Endothelial cell of umbilical vein (primary cell): ENCODE data around the gene FOXP4. TPM values are rescaled to one million over a fixed set of nuclear protein-coding genes. Genes with fewer than 3 reads are reported as not detected.

ENCODE experiments used
- BruUV-seq: library from RNA; stranded (reverse); fragments of 400-500 nt; replicated peaks from 2 replicates; lab custom pipeline; 2021; lab: Mats Ljungman, UMichigan
- CTCF ChIA-PET: fragments of 300-600, 350-600 bp; sonication (Branson Sonifier 250); formaldehyde crosslinking; loops from one replicate; lab custom pipeline; 2021; ENCODE audit warnings: antibody characterized with exemption, inconsistent platforms; lab: Charles Lee
- POLR2A ChIA-PET: fragments of 300-600, 350-600 bp; sonication (Branson Sonifier 250); formaldehyde crosslinking; loops from one replicate; lab custom pipeline; 2021; ENCODE audit warnings: antibody characterized with exemption, inconsistent platforms; lab: Charles Lee
- DNase-seq: peaks from one replicate; pipeline ENCODE4 v3.0.0-alpha.2; 2011; ENCODE audit warnings: low read depth, low spot score
- FAIRE-seq: peaks from 2 replicates; lab custom pipeline; 2011; peaks lifted over from hg19 to GRCh38; lab: Jason Lieb, UNC
- H2AFZ ChIP-seq: 2 replicates; pipeline ENCODE4 v1.6.0; 2012; ENCODE audit warnings: low read depth, low read length, control low read depth, inconsistent platforms
- H3K27ac ChIP-seq: 2 replicates; pipeline ENCODE4 v1.5.1; 2011; ENCODE audit warnings: low read depth, mild to moderate bottlenecking, control low read depth, low read length, moderate library complexity; ENCODE audit not compliant: insufficient read depth
- H3K27me3 ChIP-seq, 2 experiments: 2 replicates each; pipeline versions ENCODE4 v1.6.0 to v1.6.1; 2011; ENCODE audit warnings: low read length in 2 of 2, mixed read lengths in 1 of 2; ENCODE audit not compliant: control insufficient read depth in 2 of 2, insufficient read depth in 2 of 2
- H3K36me3 ChIP-seq, 2 experiments: 2 replicates in 1 of 2; 3 replicates in 1 of 2; pipeline ENCODE4 v1.5.1; 2011; ENCODE audit warnings: low read length in 2 of 2, mild to moderate bottlenecking in 1 of 2, moderate library complexity in 1 of 2; ENCODE audit not compliant: control insufficient read depth in 2 of 2, insufficient read depth in 2 of 2; ENCODE audit errors: extremely low read depth in 1 of 2
- H3K4me1 ChIP-seq: 3 replicates; pipeline ENCODE4 v1.5.1; 2011; ENCODE audit warnings: mild to moderate bottlenecking, low read length; ENCODE audit not compliant: control insufficient read depth, insufficient read depth; ENCODE audit errors: extremely low read depth
- H3K4me2 ChIP-seq: 2 replicates; pipeline ENCODE4 v1.6.1; 2011; ENCODE audit warnings: low read length, control low read depth, mixed read lengths; ENCODE audit not compliant: insufficient read depth
- H3K4me3 ChIP-seq, 3 experiments: fragments of 200-600 bp in 1 of 3; sonication (generic), shearing (Covaris generic) in 1 of 3; replicated peaks in 1 of 3; 2 replicates each; pipeline ENCODE4 v1.5.1; 2011 to 2016; ENCODE audit warnings: control low read depth in 3 of 3, low read length in 3 of 3, mild to moderate bottlenecking in 2 of 3, inconsistent platforms in 1 of 3, low read depth in 1 of 3, moderate library complexity in 1 of 3; ENCODE audit not compliant: insufficient read depth in 1 of 3
- H3K79me2 ChIP-seq: 2 replicates; pipeline ENCODE4 v1.6.0; 2012; ENCODE audit warnings: low read length, inconsistent platforms; ENCODE audit not compliant: control insufficient read depth, insufficient read depth
- H3K9ac ChIP-seq: replicated peaks from 2 replicates; pipeline ENCODE3; 2011; ENCODE audit warnings: low read length, control low read depth; ENCODE audit not compliant: insufficient read depth; ENCODE audit errors: extremely low read depth
- H3K9me1 ChIP-seq: replicated peaks from 3 replicates; pipeline ENCODE4 v1.6.0; 2011; ENCODE audit warnings: mild to moderate bottlenecking, low read length; ENCODE audit not compliant: control insufficient read depth, insufficient read depth; ENCODE audit errors: extremely low read depth
- H3K9me3 ChIP-seq: replicated peaks from 2 replicates; pipeline ENCODE4 v1.5.1; 2012; ENCODE audit warnings: low read length, inconsistent platforms; ENCODE audit not compliant: control insufficient read depth, insufficient read depth
- H4K20me1 ChIP-seq: replicated peaks from 2 replicates; pipeline ENCODE3; 2011; ENCODE audit warnings: mild to moderate bottlenecking, low read length; ENCODE audit not compliant: control insufficient read depth, insufficient read depth; ENCODE audit errors: extremely low read depth
- EZH2 ChIP-seq: IDR thresholded peaks from 2 replicates; pipeline ENCODE4 v1.6.1; 2012; ENCODE audit warnings: borderline replicate concordance, low read depth, mild to moderate bottlenecking, moderate library complexity, low read length, inconsistent platforms; ENCODE audit not compliant: severe bottlenecking
- FOS ChIP-seq: IDR thresholded peaks from 2 replicates; pipeline ENCODE4 v1.6.1; 2011; ENCODE audit warnings: mild to moderate bottlenecking, low read length, moderate library complexity, borderline replicate concordance; ENCODE audit not compliant: insufficient read depth
- GATA2 ChIP-seq: IDR thresholded peaks from 2 replicates; pipeline ENCODE4 v1.7.0; 2011; ENCODE audit warnings: low read depth, mild to moderate bottlenecking, moderate library complexity, mixed read lengths, low read length; ENCODE audit not compliant: insufficient read length, insufficient read depth
- JUN ChIP-seq: IDR thresholded peaks from 2 replicates; pipeline ENCODE4 v1.6.1; 2011; ENCODE audit warnings: borderline replicate concordance, low read depth; ENCODE audit not compliant: insufficient read length, insufficient read depth
- MYC ChIP-seq: IDR thresholded peaks from one replicate; pipeline ENCODE4 v1.6.1; 2011; ENCODE audit warnings: mild to moderate bottlenecking, low read depth, low read length
- POLR2A ChIP-seq: IDR thresholded peaks from 2 replicates; pipeline ENCODE4 v1.6.1; 2012; ENCODE audit warnings: low read depth, mild to moderate bottlenecking, control low read depth, low read length
- POLR2AphosphoS5 ChIP-seq: IDR thresholded peaks from 2 replicates; pipeline ENCODE4 v1.6.1; 2012; ENCODE audit warnings: low read depth, mild to moderate bottlenecking, control low read depth, low read length, moderate library complexity; ENCODE audit not compliant: insufficient read depth
- dilution Hi-C: fragments of 300-500 bp; cut with MboI; formaldehyde crosslinking; loops from one replicate; pipeline ENCODE4 v1.15.0; 2019; ENCODE audit warnings: low sequenced_read_pairs; ENCODE audit not compliant: extremely low pct_ligation_motif_present
- intact Hi-C: fragments of 100-400 bp; cut with micrococcal nuclease; formaldehyde crosslinking; loops from one replicate; pipeline ENCODE4 v1.10.0; 2022
- microRNA-seq: library from miRNA; unstranded; fragments of <30 nt; microRNA quantifications from one replicate; pipeline ENCODE4 v1.2.0, GENCODE V29; 2021; ENCODE audit warnings: borderline number of aligned reads, borderline replicate concordance
- polyA plus RNA-seq, 4 experiments: library from polyadenylated mRNA; depleted of rRNA in 3 of 4; stranded (reverse) in 3 of 4; unstranded in 1 of 4; fragments of >200 nt; gene quantifications; 2 replicates each; pipeline versions ENCODE4 v1.2.1 to v1.2.3, GENCODE V29; 2011 to 2012; ENCODE audit warnings: missing spikeins in 1 of 4
- small RNA-seq: library from RNA; depleted of rRNA; stranded (forward); fragments of <200 nt; gene quantifications from one replicate; pipeline ENCODE3, GENCODE V24; 2012; ENCODE audit warnings: low replicate concordance, low read depth; ENCODE audit not compliant: insufficient read depth, insufficient read length
- total RNA-seq: library from RNA; stranded (reverse); gene quantifications from 2 replicates; pipeline ENCODE4 v1.2.3, GENCODE V29; 2021
- TF ChIP-seq, protein P1 (sequence below), 2 donors: IDR thresholded peaks; 1 replicate in 1 of 2; 2 replicates in 1 of 2; pipeline ENCODE4 v1.5.1; 2011; ENCODE audit warnings: low read length in 2 of 2, mild to moderate bottlenecking in 2 of 2, moderate library complexity in 2 of 2, control low read depth in 1 of 2, inconsistent platforms in 1 of 2, low read depth in 1 of 2; ENCODE audit not compliant: insufficient read depth in 1 of 2; ENCODE audit errors: extremely low read depth in 1 of 2
- TF ChIP-seq, protein P2 (sequence below): IDR thresholded peaks from 2 replicates; pipeline ENCODE4 v1.6.1; 2011; ENCODE audit not compliant: insufficient read depth, insufficient read length

The FOXP4 gene
- total and polyA plus RNA-seq, 2 donors (not counting 3 experiments of a cell fraction or from before 2014, with no cell fraction given) = 5.6 to 23.9 TPM

DNA sequence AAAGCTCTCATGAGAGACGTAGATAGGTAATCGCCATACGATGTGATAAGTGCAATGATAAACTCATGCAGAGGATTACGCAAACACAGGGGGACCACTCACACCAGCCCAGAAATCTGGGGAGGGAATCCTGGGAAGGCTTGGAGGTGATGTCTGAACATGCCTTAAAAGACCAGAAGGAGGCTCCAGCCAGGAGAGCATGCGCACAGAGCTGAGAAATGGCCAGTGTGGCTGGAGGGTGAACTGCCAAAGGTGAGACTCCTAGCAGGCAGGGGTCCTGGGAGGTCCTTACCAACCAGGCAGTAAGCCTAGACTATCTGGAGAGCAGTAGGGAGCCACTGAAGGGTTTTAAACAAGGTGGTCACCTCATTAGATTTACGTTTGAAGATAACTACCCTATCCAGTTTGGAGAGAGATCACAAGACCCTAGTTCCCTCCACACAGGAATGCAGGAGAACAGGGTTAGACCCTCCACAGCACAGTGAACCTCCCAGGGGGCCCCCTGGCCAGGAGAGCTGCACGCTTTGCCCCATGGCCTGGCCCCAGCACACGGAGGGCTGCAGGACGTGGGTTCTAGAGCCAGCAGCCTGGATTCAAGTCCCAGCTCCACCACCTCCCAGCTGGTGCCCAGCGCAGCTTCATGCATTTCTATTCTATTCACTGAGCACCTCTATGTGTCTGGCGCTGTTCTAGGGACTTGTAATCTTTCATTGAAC lies 105.2 kb downstream of the FOXP4 start:
- Histone ChIP-seq H3K9me3 (no peaks in the 10 kb centered on the region), H3K9ac (no peak overlapping the region), H3K27me3 (no peaks in the 10 kb centered on the region), H3K36me3 (peaks cover 0 to 47% of the 10 kb centered on the region in 2 experiments), H2AFZ (no peak overlapping the region), H3K27ac (no peak overlapping the region), H3K9me1 (no peaks in the 10 kb centered on the region), H3K79me2 (no peaks in the 10 kb centered on the region), H4K20me1 (no peaks in the 10 kb centered on the region), H3K4me2 (no peak overlapping the region), H3K4me1 (peaks cover 12% of the 10 kb centered on the region), H3K4me3 (no peak overlapping the region)
- intact Hi-C loops = no loop called here
- ChIA-PET CTCF (interaction anchor here (1.7 kb wide), 1 partner anchor 49 kb away, joined by 4 read pairs; no protein-coding TSS in a partner anchor), POLR2A (no interaction called here)
- no TSS peak for BruUV-seq
- TF ChIP-seq POLR2A = no peak
- no peak for TF ChIP-seq FOS
- TF ChIP-seq GATA2 = no peak
- TF ChIP-seq POLR2AphosphoS5 = no peak
- no peak for TF ChIP-seq JUN
- TF ChIP-seq, protein P1, sequence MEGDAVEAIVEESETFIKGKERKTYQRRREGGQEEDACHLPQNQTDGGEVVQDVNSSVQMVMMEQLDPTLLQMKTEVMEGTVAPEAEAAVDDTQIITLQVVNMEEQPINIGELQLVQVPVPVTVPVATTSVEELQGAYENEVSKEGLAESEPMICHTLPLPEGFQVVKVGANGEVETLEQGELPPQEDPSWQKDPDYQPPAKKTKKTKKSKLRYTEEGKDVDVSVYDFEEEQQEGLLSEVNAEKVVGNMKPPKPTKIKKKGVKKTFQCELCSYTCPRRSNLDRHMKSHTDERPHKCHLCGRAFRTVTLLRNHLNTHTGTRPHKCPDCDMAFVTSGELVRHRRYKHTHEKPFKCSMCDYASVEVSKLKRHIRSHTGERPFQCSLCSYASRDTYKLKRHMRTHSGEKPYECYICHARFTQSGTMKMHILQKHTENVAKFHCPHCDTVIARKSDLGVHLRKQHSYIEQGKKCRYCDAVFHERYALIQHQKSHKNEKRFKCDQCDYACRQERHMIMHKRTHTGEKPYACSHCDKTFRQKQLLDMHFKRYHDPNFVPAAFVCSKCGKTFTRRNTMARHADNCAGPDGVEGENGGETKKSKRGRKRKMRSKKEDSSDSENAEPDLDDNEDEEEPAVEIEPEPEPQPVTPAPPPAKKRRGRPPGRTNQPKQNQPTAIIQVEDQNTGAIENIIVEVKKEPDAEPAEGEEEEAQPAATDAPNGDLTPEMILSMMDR (IDR thresholded peaks at IDR 0.05; ENCODE audit: extremely low read depth in 1 of 2, insufficient read depth in 1 of 2, low read depth in 1 of 2, low read length in 2 of 2) = no peak
- TF ChIP-seq EZH2 = no peak
- TF ChIP-seq, protein P2, sequence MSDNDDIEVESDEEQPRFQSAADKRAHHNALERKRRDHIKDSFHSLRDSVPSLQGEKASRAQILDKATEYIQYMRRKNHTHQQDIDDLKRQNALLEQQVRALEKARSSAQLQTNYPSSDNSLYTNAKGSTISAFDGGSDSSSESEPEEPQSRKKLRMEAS = no peak
- no peak for TF ChIP-seq MYC
- no peak for FAIRE-seq
- dilution Hi-C loops = no loop called here
- DNase-seq = no peak

Small RNA genes lying within 50 kb of the gene (microRNA-seq; reads per million reads assigned to microRNA genes)
- not detected for gene MIR4641

Small RNA genes lying within 50 kb of the gene (small RNA-seq; reads per million reads assigned to genes)
- not detected for gene MIR4641

Other genes starting within 250 kb of the FOXP4 start
- gene NCR2, start 210.8 kb upstream of the FOXP4 start, total RNA-seq = not detected in 2 replicates
- not detected in 2 replicates for gene NCR2, start 210.8 kb upstream of the FOXP4 start, polyA plus RNA-seq
- 32.4 and 45.8 TPM in 2 replicates for gene MDFI, start 92.1 kb downstream of the FOXP4 start, total RNA-seq
- gene MDFI, start 92.1 kb downstream of the FOXP4 start, polyA plus RNA-seq = 74.1 and 81.6 TPM in 2 replicates
- 4.9 and 5.5 TPM in 2 replicates for gene TFEB, start 189.2 kb downstream of the FOXP4 start, total RNA-seq
- gene TFEB, start 189.2 kb downstream of the FOXP4 start, polyA plus RNA-seq = 6.6 and 8.4 TPM in 2 replicates
- gene PGC, start 201.0 kb downstream of the FOXP4 start, total RNA-seq = not detected in 2 replicates
- not detected in 2 replicates for gene PGC, start 201.0 kb downstream of the FOXP4 start, polyA plus RNA-seq
- gene FRS3, start 233.5 kb downstream of the FOXP4 start, total RNA-seq = 4.4 and 5.3 TPM in 2 replicates
- gene FRS3, start 233.5 kb downstream of the FOXP4 start, polyA plus RNA-seq = 5.2 and 5.7 TPM in 2 replicates
- 2.2 and 3.3 TPM in 2 replicates for gene PRICKLE4, start 234.4 kb downstream of the FOXP4 start, total RNA-seq
- gene PRICKLE4, start 234.4 kb downstream of the FOXP4 start, polyA plus RNA-seq = 1.0 and 1.5 TPM in 2 replicates
- 220 and 233 TPM in 2 replicates for gene TOMM6, start 241.3 kb downstream of the FOXP4 start, total RNA-seq
- 435 and 527 TPM in 2 replicates for gene TOMM6, start 241.3 kb downstream of the FOXP4 start, polyA plus RNA-seq